Hepatocyte (in vitro differentiated cells): ENCODE data around the gene KLHL3. TPM values are rescaled to one million over a fixed set of nuclear protein-coding genes. Genes with fewer than 3 reads are reported as not detected.
A peak's percentile ranks its signal among the peaks of the same experiment; 100 is the strongest.

Source experiments
- DNase-seq: peaks from one replicate; pipeline ENCODE4 v3.0.0-alpha.2; 2016; ENCODE audit warnings: low spot score
- H2AFZ ChIP-seq: fragments of 200-600 bp; sonication (generic); 2 replicates; pipeline ENCODE4 v1.6.0; 2016; ENCODE audit warnings: antibody characterized with exemption, mild to moderate bottlenecking
- H3K27ac ChIP-seq: fragments of 200-600 bp; sonication (generic); 2 replicates; pipeline ENCODE4 v1.5.1; 2016; ENCODE audit warnings: mild to moderate bottlenecking
- H3K27me3 ChIP-seq: fragments of 200-600 bp; sonication (generic); 2 replicates; pipeline ENCODE4 v1.6.1; 2016
- H3K36me3 ChIP-seq: fragments of 200-600 bp; sonication (generic); replicated peaks from 2 replicates; pipeline ENCODE4 v1.5.1; 2016; ENCODE audit warnings: low read depth; ENCODE audit not compliant: insufficient read depth
- H3K4me1 ChIP-seq: fragments of 200-600 bp; sonication (generic); 2 replicates; pipeline ENCODE4 v1.5.1; 2016; ENCODE audit warnings: mild to moderate bottlenecking, moderate library complexity; ENCODE audit not compliant: insufficient read depth
- H3K4me2 ChIP-seq: fragments of 200-600 bp; sonication (generic); 2 replicates; pipeline ENCODE4 v1.6.0; 2016
- H3K4me3 ChIP-seq: fragments of 200-600 bp; sonication (generic); 2 replicates; pipeline ENCODE4 v1.5.1; 2016; ENCODE audit warnings: mild to moderate bottlenecking
- H3K79me2 ChIP-seq: fragments of 200-600 bp; sonication (generic); 2 replicates; pipeline ENCODE4 v1.6.0; 2017; ENCODE audit warnings: mild to moderate bottlenecking
- H3K9me2 ChIP-seq: fragments of 200-600 bp; sonication (generic); replicated peaks from 2 replicates; pipeline ENCODE4 v1.6.0; 2017; ENCODE audit warnings: mild to moderate bottlenecking; ENCODE audit not compliant: insufficient read depth
- H3K9me3 ChIP-seq: fragments of 200-600 bp; sonication (generic); 2 replicates; pipeline ENCODE4 v1.5.1; 2016; ENCODE audit warnings: low read depth, mild to moderate bottlenecking
- H4K20me1 ChIP-seq: fragments of 200-600 bp; sonication (generic); 2 replicates; pipeline ENCODE4 v1.6.0; 2016; ENCODE audit warnings: mild to moderate bottlenecking; ENCODE audit not compliant: insufficient read depth, poor library complexity, severe bottlenecking
- CTCF ChIP-seq: fragments of 200-600 bp; sonication (generic); IDR thresholded peaks from 2 replicates; pipeline ENCODE4 v1.5.1; 2016; ENCODE audit warnings: antibody characterized with exemption, mild to moderate bottlenecking; ENCODE audit not compliant: poor library complexity
- EZH2 ChIP-seq: fragments of 200-600 bp; sonication (generic); IDR thresholded peaks from 2 replicates; pipeline ENCODE4 v1.6.1; 2016; ENCODE audit warnings: antibody characterized with exemption, mild to moderate bottlenecking, borderline replicate concordance
- EZH2phosphoT487 ChIP-seq: fragments of 200-600 bp; sonication (generic); IDR thresholded peaks from one replicate; pipeline ENCODE4 v1.6.1; 2018; ENCODE audit warnings: antibody characterized with exemption, mild to moderate bottlenecking, low read depth, moderate library complexity; ENCODE audit not compliant: unreplicated experiment, severe bottlenecking
- WGBS: methylation state at CpG from one replicate; pipeline ENCODE4 v1.1.6; 2016; ENCODE audit warnings: low lambda C conversion rate; ENCODE audit errors: missing lambda C conversion rate; 5-methylcytosine and 5-hydroxymethylcytosine counted together
- microRNA counts: library from miRNA; unstranded; fragments of <30 nt; microRNA quantifications from one replicate; lab custom pipeline; 2017
- microRNA-seq: library from miRNA; unstranded; fragments of <30 nt; microRNA quantifications from one replicate; pipeline ENCODE4, GENCODE V29; 2017
- polyA plus RNA-seq: library from polyadenylated mRNA; unstranded; fragments of >200 nt; fragmentation: Nextera tagmentation; extraction: Ambion mirVana; gene quantifications from 2 replicates; pipeline ENCODE4 v1.2.1, GENCODE V29; 2016
- small RNA-seq: library from RNA; depleted of rRNA; stranded (forward); fragments of <200 nt; gene quantifications from one replicate; pipeline ENCODE3, GENCODE V24; 2014
- total RNA-seq: library from RNA; depleted of rRNA; stranded (reverse); fragments of >200 nt; gene quantifications from 2 replicates; pipeline ENCODE4 v1.2.3, GENCODE V29; 2014

The KLHL3 gene
- total and polyA plus RNA-seq, 2 experiments from 2014 or later = 1.4 to 5.3 TPM

GRCh38 chr5:137573376-137573775 lies 162.5 kb downstream of the KLHL3 start:
- Histone ChIP-seq H3K9me3 (no peaks in the 10 kb centered on the region), H3K4me2 (no peak overlapping the region), H3K79me2 (no peaks in the 10 kb centered on the region), H3K27ac (no peak overlapping the region), H3K4me1 (no peaks in the 10 kb centered on the region), H3K9me2 (no peaks in the 10 kb centered on the region), H2AFZ (no peak overlapping the region), H3K27me3 (no peaks in the 10 kb centered on the region), H4K20me1 (no peaks in the 10 kb centered on the region), H3K36me3 (no peaks in the 10 kb centered on the region), H3K4me3 (no peak overlapping the region)
- WGBS = 71% methylated on average over 2 of the region's 2 CpGs
- TF ChIP-seq EZH2phosphoT487 = no peak
- no peak for TF ChIP-seq EZH2
- TF ChIP-seq CTCF = no peak
- no peak for DNase-seq

- Histone ChIP-seq H3K9me3 (no peaks in the 10 kb centered on the region), H3K79me2 (no peaks in the 10 kb centered on the region), H3K9me2 (no peaks in the 10 kb centered on the region), H3K27me3 (no peaks in the 10 kb centered on the region), H3K27ac (no peak overlapping the region), H3K36me3 (no peaks in the 10 kb centered on the region), H3K4me2 (no peak overlapping the region), H4K20me1 (no peaks in the 10 kb centered on the region), H2AFZ (no peak overlapping the region), H3K4me3 (no peak overlapping the region), H3K4me1 (no peaks in the 10 kb centered on the region)
- WGBS = 91% methylated on average over 5 of the region's 5 CpGs
- TF ChIP-seq CTCF (no peak), EZH2phosphoT487 (no peak), EZH2 (no peak)
- DNase-seq = no peak
Observed at GRCh38 chr5:137572042-137572695, 163.7 kb downstream of the KLHL3 start.

DNA sequence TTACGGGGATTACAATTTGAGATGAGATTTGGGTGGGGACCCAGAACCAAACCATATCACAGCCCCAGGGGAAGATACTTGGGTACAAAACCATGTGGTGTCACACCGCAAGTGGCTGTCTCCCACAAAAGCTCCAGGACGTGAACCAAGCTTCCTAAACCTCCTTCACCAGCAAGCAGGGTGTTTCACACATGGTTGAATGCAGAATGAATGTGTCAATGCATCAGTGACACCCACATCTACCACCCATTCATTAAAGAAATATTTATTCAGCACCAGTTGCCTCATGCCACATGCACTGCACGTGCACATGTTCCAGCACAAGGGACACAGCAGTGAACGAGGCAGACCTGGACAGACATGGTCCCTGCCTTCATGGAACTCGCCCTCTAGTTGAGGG lies 165.8 kb downstream of the KLHL3 start:
- Histone ChIP-seq H3K9me2 (no peaks in the 10 kb centered on the region), H3K9me3 (no peaks in the 10 kb centered on the region), H3K27ac (no peak overlapping the region), H3K36me3 (no peaks in the 10 kb centered on the region), H3K4me1 (no peaks in the 10 kb centered on the region), H4K20me1 (no peaks in the 10 kb centered on the region), H3K79me2 (no peaks in the 10 kb centered on the region), H3K27me3 (peaks cover 7% of the 10 kb centered on the region), H2AFZ (no peak overlapping the region), H3K4me2 (no peak overlapping the region), H3K4me3 (no peak overlapping the region)
- 92% methylated on average over 6 of the region's 6 CpGs for WGBS
- TF ChIP-seq EZH2phosphoT487 (no peak), CTCF (no peak), EZH2 (no peak)
- no peak for DNase-seq

MicroRNAs encoded within 50 kb of the gene (microRNA counts, 767-probe panel; counts per million panel counts)
- not detected for microRNA hsa-miR-874 (lab: Ali Mortazavi, UCI)

Small RNA genes within 50 kb of the gene (microRNA-seq; reads per million reads assigned to microRNA genes)
- gene MIR874 = 678 reads per million, percentile 75 among the genes with 10 or more reads in this experiment

Small RNA genes within 50 kb of the gene (small RNA-seq; reads per million reads assigned to genes)
- gene MIR874 = 22.1 reads per million, percentile 96 among the genes with 10 or more reads in this experiment

Other genes with a start within 250 kb of the KLHL3 start
- gene SPOCK1, start 236.8 kb downstream of the KLHL3 start, total RNA-seq = 5.6 and 7.7 TPM in 2 replicates
- gene SPOCK1, start 236.8 kb downstream of the KLHL3 start, polyA plus RNA-seq = 10.0 and 10.1 TPM in 2 replicates
- 25.9 and 30.8 TPM in 2 replicates for gene HNRNPA0, start 18.3 kb upstream of the KLHL3 start, total RNA-seq
- 13.1 and 15.8 TPM in 2 replicates for gene HNRNPA0, start 18.3 kb upstream of the KLHL3 start, polyA plus RNA-seq
- not detected in 2 replicates for gene MYOT, start 131.8 kb upstream of the KLHL3 start, total RNA-seq
- not detected in 2 replicates for gene MYOT, start 131.8 kb upstream of the KLHL3 start, polyA plus RNA-seq
- not detected in 2 replicates for gene PKD2L2, start 153.4 kb upstream of the KLHL3 start, total RNA-seq
- 0.09 and 0.11 TPM in 2 replicates for gene PKD2L2, start 153.4 kb upstream of the KLHL3 start, polyA plus RNA-seq